Measurements from ENCODE around the gene GPR25.

The GPR25 gene

DNA sequence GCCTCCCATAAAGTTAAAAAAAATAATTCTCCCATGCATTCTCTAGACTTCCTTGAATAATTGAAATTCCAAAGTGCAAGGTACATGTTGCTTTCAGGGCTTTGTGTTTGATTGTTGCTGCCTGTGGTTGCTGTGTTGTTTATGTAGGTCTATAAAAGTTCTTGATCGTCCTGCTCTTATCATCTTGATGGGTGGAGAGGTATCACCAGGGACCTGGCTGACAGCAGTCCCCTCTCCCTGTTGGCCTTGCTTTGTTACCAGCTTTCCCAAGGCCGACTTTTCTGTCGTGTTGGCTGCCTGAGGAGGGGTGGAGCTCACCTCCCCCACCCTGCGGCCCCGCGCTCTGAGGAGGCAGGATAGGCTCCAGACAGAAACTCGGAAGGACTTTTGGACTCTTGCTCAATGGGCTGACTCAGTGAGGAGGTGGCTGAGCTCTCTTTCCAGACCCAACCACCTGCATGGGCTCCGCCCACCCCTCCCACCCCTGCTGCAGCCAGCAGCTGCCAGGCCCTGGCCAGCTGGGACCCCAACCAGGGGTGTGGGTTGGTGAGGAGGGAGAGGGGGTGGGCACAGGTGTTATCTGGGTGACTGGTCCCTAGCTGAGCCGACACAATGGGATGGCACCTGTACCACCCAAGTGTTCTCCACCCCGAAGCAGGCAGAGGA is 23.9 kb downstream of the GPR25 start:
- Histone ChIP-seq H3K36me3 (ENCODE audit: insufficient read depth, low read length) (no peaks in the 10 kb centered on the region), H3K27me3 (ENCODE audit: insufficient read depth, low read length, poor library complexity, severe bottlenecking) (no peaks in the 10 kb centered on the region), H3K9me3 (ENCODE audit: insufficient read depth, low read depth, low read length) (no peaks in the 10 kb centered on the region), H3K4me2 (ENCODE audit: low read depth, low read length, poor library complexity, severe bottlenecking) (peak overlapping the region; percentile 18), H3K9ac (ENCODE audit: low read depth, low read length, poor library complexity, severe bottlenecking) (no peak overlapping the region), H2AFZ (ENCODE audit: low read length) (no peak overlapping the region), H3K4me3 (ENCODE audit: low read length, poor library complexity, severe bottlenecking) (no peak overlapping the region), H3K4me1 (ENCODE audit: insufficient read depth, low read length, poor library complexity, severe bottlenecking) (peaks cover 63% of the 10 kb centered on the region), H3F3A (ENCODE audit: low read depth) (no peaks in the 10 kb centered on the region), H3K9me2 (replicated peaks; ENCODE audit: low read depth, low read length) (no peaks in the 10 kb centered on the region), H3K79me2 (ENCODE audit: insufficient read depth, low read length) (no peaks in the 10 kb centered on the region), H4K20me1 (ENCODE audit: insufficient read depth, low read length, poor library complexity, severe bottlenecking) (no peaks in the 10 kb centered on the region)
- TF ChIP-seq EZH2phosphoT487 (IDR thresholded peaks at IDR 0.05; ENCODE audit: borderline replicate concordance) (no peak), CTCF (conservative IDR thresholded peaks at IDR 0.05; ENCODE audit: low read length) (no peak)

- Histone ChIP-seq H3K9ac (ENCODE audit: low read depth, low read length, poor library complexity, severe bottlenecking) (no peak overlapping the region), H3K9me2 (replicated peaks; ENCODE audit: low read depth, low read length) (no peaks in the 10 kb centered on the region), H3K4me2 (ENCODE audit: low read depth, low read length, poor library complexity, severe bottlenecking) (no peak overlapping the region), H3K9me3 (ENCODE audit: insufficient read depth, low read depth, low read length) (no peaks in the 10 kb centered on the region), H3K27me3 (ENCODE audit: insufficient read depth, low read length, poor library complexity, severe bottlenecking) (no peaks in the 10 kb centered on the region), H4K20me1 (ENCODE audit: insufficient read depth, low read length, poor library complexity, severe bottlenecking) (no peaks in the 10 kb centered on the region), H3K79me2 (ENCODE audit: insufficient read depth, low read length) (no peaks in the 10 kb centered on the region), H3F3A (ENCODE audit: low read depth) (no peaks in the 10 kb centered on the region), H3K4me1 (ENCODE audit: insufficient read depth, low read length, poor library complexity, severe bottlenecking) (peaks cover 60% of the 10 kb centered on the region), H3K36me3 (ENCODE audit: insufficient read depth, low read length) (no peaks in the 10 kb centered on the region), H3K4me3 (ENCODE audit: low read length, poor library complexity, severe bottlenecking) (no peak overlapping the region), H2AFZ (ENCODE audit: low read length) (no peak overlapping the region)
- TF ChIP-seq CTCF (conservative IDR thresholded peaks at IDR 0.05; ENCODE audit: low read length) (no peak), EZH2phosphoT487 (IDR thresholded peaks at IDR 0.05; ENCODE audit: borderline replicate concordance) (no peak)
These were observed 24.5 kb downstream of the GPR25 start for GRCh38 chr1:200897259-200897658.

DNA sequence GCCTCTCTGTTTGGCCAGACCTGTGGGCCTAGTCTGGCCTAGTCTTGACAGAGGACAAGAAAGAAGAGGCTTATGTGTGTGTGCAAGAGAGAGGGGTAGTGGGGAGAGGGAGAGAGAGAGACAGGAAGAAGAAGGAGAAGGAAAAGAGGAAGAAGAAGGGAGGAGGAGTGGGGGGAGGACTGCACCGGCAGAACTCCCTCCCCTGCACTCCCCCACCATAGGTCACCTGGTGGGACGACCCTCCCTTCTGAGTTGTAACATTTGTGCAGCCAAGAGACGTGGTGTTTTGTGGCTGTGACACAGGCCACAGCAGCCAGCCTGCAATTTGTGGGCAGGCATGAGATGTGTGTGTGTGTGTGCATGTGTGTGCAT is 26.2 kb downstream of the GPR25 start:
- TF ChIP-seq CTCF (conservative IDR thresholded peaks at IDR 0.05; ENCODE audit: low read length) (no peak), EZH2phosphoT487 (IDR thresholded peaks at IDR 0.05; ENCODE audit: borderline replicate concordance) (no peak)
- H3K36me3 ChIP-seq (ENCODE audit: insufficient read depth, low read length), result no peaks in the 10 kb centered on the region
- H3K4me1 ChIP-seq (ENCODE audit: insufficient read depth, low read length, poor library complexity, severe bottlenecking), result peaks cover 51% of the 10 kb centered on the region
- H3K79me2 ChIP-seq (ENCODE audit: insufficient read depth, low read length), result no peaks in the 10 kb centered on the region
- peak overlapping the region; percentile 25 for H3K4me2 ChIP-seq (ENCODE audit: low read depth, low read length, poor library complexity, severe bottlenecking)
- no peaks in the 10 kb centered on the region for H3K27me3 ChIP-seq (ENCODE audit: insufficient read depth, low read length, poor library complexity, severe bottlenecking)
- no peaks in the 10 kb centered on the region for H3K9me2 ChIP-seq (replicated peaks; ENCODE audit: low read depth, low read length)
- no peak overlapping the region for H3K9ac ChIP-seq (ENCODE audit: low read depth, low read length, poor library complexity, severe bottlenecking)
- no peaks in the 10 kb centered on the region for H3F3A ChIP-seq (ENCODE audit: low read depth)
- no peak overlapping the region for H3K4me3 ChIP-seq (ENCODE audit: low read length, poor library complexity, severe bottlenecking)
- H2AFZ ChIP-seq (ENCODE audit: low read length), result peak overlapping the region; percentile 77; the same call in 1 of the 2 replicates
- no peaks in the 10 kb centered on the region for H3K9me3 ChIP-seq (ENCODE audit: insufficient read depth, low read depth, low read length)
- H4K20me1 ChIP-seq (ENCODE audit: insufficient read depth, low read length, poor library complexity, severe bottlenecking), result no peaks in the 10 kb centered on the region
